A673 (cell line): ENCODE measurements around the gene WDR26.
A peak's percentile ranks its signal among the peaks of the same experiment; 100 is the strongest.

Experiments
- EZH2 ChIP-seq: fragments of 200-600 bp; sonication (generic); IDR thresholded peaks from 2 replicates; pipeline ENCODE4 v1.6.1; 2017; ENCODE audit warnings: borderline replicate concordance, low read depth, mild to moderate bottlenecking, mixed read lengths, antibody characterized with exemption, low read length; ENCODE audit not compliant: poor library complexity, severe bottlenecking
- TF ChIP-seq, protein P1 (sequence below): fragments of 300-800, 200-600 bp; sonication (generic); conservative IDR thresholded peaks from 2 replicates; pipeline ENCODE4 v1.5.1; 2017; ENCODE audit warnings: low read depth, mild to moderate bottlenecking, antibody characterized with exemption, low read length, moderate library complexity, mixed read lengths

DNA sequence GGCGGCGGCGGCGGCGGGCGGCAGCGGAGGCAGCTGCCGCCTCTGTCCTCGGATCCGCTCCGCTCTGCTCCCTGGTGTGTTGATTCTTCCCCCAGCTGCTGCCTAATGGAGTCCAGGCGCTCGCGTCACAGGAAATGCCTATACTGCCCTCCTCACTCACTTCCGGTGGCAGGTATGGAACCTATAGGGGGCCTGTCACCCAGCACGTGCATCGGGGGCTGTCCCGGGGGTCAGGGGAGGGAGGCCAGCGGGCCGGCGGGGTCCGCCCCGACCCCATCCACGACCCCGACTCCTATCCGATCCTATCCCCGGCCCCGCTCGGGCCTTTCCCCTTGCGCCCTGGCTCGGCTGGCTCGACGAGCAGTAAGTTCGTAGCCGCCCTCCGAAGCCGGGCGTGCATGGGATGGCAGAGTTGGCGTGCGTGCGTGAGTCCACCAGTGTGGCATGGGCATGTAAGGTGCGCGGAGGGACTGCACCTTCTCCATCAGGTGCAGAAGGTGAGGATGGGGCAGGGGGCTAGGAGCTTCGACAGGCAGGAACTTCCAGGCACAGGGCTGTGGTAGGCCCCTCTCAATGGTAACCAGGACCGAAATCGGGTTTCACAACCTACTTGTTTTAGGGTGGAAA is at the start of gene WDR26:
- TF ChIP-seq, protein P1, sequence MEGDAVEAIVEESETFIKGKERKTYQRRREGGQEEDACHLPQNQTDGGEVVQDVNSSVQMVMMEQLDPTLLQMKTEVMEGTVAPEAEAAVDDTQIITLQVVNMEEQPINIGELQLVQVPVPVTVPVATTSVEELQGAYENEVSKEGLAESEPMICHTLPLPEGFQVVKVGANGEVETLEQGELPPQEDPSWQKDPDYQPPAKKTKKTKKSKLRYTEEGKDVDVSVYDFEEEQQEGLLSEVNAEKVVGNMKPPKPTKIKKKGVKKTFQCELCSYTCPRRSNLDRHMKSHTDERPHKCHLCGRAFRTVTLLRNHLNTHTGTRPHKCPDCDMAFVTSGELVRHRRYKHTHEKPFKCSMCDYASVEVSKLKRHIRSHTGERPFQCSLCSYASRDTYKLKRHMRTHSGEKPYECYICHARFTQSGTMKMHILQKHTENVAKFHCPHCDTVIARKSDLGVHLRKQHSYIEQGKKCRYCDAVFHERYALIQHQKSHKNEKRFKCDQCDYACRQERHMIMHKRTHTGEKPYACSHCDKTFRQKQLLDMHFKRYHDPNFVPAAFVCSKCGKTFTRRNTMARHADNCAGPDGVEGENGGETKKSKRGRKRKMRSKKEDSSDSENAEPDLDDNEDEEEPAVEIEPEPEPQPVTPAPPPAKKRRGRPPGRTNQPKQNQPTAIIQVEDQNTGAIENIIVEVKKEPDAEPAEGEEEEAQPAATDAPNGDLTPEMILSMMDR = 0 out of 2 replicates have a peak, but pooled peaks have one; percentile 24
- no peak for TF ChIP-seq EZH2
